Skin epidermis (tissue), 12 donors: ENCODE data around the gene HOXB3.

Experiments used
- H3K27ac ChIP-seq, 21 experiments: fragments of 200-600 bp; sonication (generic) in 11 of 21; one replicate each; pipeline ENCODE4 v1.5.0; 2020; ENCODE audit warnings: mild to moderate bottlenecking in 3 of 21, inconsistent platforms in 2 of 21, moderate library complexity in 2 of 21
- H3K4me3 ChIP-seq, 7 experiments: fragments of 200-600 bp; sonication (generic) in 2 of 7; one replicate each; pipeline ENCODE4 v1.5.0; 2020; ENCODE audit warnings: inconsistent platforms in 2 of 7, mild to moderate bottlenecking in 2 of 7, moderate library complexity in 1 of 7

HOXB3 gene

GRCh38 chr17:48565022-48565554 lies 25.0 kb downstream of the HOXB3 start:
- Histone ChIP-seq H3K27ac (peak overlapping the region in 5 of 21 experiments; percentile 28 to 82 (median 74)), H3K4me3 (peak overlapping the region in 1 of 7 experiments; percentile 22)

- peak overlapping the region in 17 of 21 experiments; percentile 1 to 82 (median 55) for H3K27ac ChIP-seq
- peak overlapping the region; percentile 11 to 40 (median 27) for H3K4me3 ChIP-seq
These were observed 25.6 kb downstream of the HOXB3 start for GRCh38 chr17:48564188-48565021.

- peak overlapping the region; percentile 11 to 40 (median 27) for H3K4me3 ChIP-seq
These were observed 26.2 kb downstream of the HOXB3 start for GRCh38 chr17:48563867-48564187.

GRCh38 chr17:48563385-48563838 lies 26.6 kb downstream of the HOXB3 start:
- peak overlapping the region in 4 of 7 experiments; percentile 11 to 40 (median 32) for H3K4me3 ChIP-seq
- peak overlapping the region in 9 of 21 experiments; percentile 30 to 82 (median 66) for H3K27ac ChIP-seq

More at GRCh38 chr17:48563867-48564187, 26.2 kb downstream of the HOXB3 start:
- H3K27ac ChIP-seq = peak overlapping the region in 16 of 21 experiments; percentile 1 to 82 (median 58)

GRCh38 chr17:48562934-48563333 lies 27.1 kb downstream of the HOXB3 start:
- Histone ChIP-seq H3K4me3 (no peak overlapping the region), H3K27ac (peak overlapping the region in 4 of 21 experiments; percentile 11 to 82 (median 74))

- H3K4me3 ChIP-seq = no peak overlapping the region
- peak overlapping the region in 3 of 21 experiments; percentile 11 to 82 (median 81) for H3K27ac ChIP-seq
These were observed 27.9 kb downstream of the HOXB3 start for GRCh38 chr17:48561884-48562810.

- Histone ChIP-seq H3K27ac (peak overlapping the region in 6 of 21 experiments; percentile 2 to 63 (median 31)), H3K4me3 (no peak overlapping the region)
These were observed 29.9 kb downstream of the HOXB3 start for GRCh38 chr17:48559840-48560817.

GRCh38 chr17:48559122-48559839 lies 30.8 kb downstream of the HOXB3 start:
- Histone ChIP-seq H3K4me3 (no peak overlapping the region), H3K27ac (peak overlapping the region in 6 of 21 experiments; percentile 2 to 82 (median 58))

- Histone ChIP-seq H3K4me3 (no peak overlapping the region), H3K27ac (peak overlapping the region in 5 of 21 experiments; percentile 45 to 82 (median 68))
These were observed 31.3 kb downstream of the HOXB3 start for GRCh38 chr17:48558831-48559121.

- Histone ChIP-seq H3K4me3 (no peak overlapping the region), H3K27ac (peak overlapping the region in 8 of 21 experiments; percentile 18 to 82 (median 72))
These were observed 31.8 kb downstream of the HOXB3 start for GRCh38 chr17:48558057-48558830.

GRCh38 chr17:48556576-48557401 lies 33.3 kb downstream of the HOXB3 start:
- no peak overlapping the region for H3K4me3 ChIP-seq
- peak overlapping the region in 8 of 21 experiments; percentile 18 to 82 (median 78) for H3K27ac ChIP-seq

- Histone ChIP-seq H3K27ac (peak overlapping the region in 5 of 21 experiments; percentile 76 to 82 (median 81)), H3K4me3 (no peak overlapping the region)
These were observed 33.8 kb downstream of the HOXB3 start for GRCh38 chr17:48556229-48556575.

GRCh38 chr17:48555258-48556228 lies 34.5 kb downstream of the HOXB3 start:
- peak overlapping the region in 12 of 21 experiments; percentile 41 to 86 (median 63) for H3K27ac ChIP-seq

GRCh38 chr17:48554412-48555257 lies 35.4 kb downstream of the HOXB3 start:
- Histone ChIP-seq H3K4me3 (peak overlapping the region in 1 of 7 experiments; percentile 22), H3K27ac (peak overlapping the region in 13 of 21 experiments; percentile 9 to 86 (median 54))

More at GRCh38 chr17:48555258-48556228, 34.5 kb downstream of the HOXB3 start:
- peak overlapping the region in 5 of 7 experiments; percentile 12 to 39 (median 14) for H3K4me3 ChIP-seq
